IMR-90 (cell line): ENCODE measurements around the gene KCNQ1. TPM values are rescaled to one million over a fixed set of nuclear protein-coding genes. Genes with fewer than 3 reads are reported as not detected.

Experiments used
- ATAC-seq: fragments of 200-7000 bp; cut with Tn5 transposase; 2 replicates; pipeline ENCODE4 v1.9.1; 2020; ENCODE audit warnings: low read depth, mild to moderate bottlenecking, moderate library complexity
- BruUV-seq: library from RNA; stranded (reverse); fragments of 400-500 nt; replicated peaks from 2 replicates; lab custom pipeline; 2021; lab: Mats Ljungman, UMichigan
- CTCF ChIA-PET: fragments of 300-600 bp; formaldehyde crosslinking; extraction: SDS; loops from one replicate; lab custom pipeline; 2021; ENCODE audit warnings: antibody characterized with exemption; lab: Yijun Ruan, JAX
- POLR2A ChIA-PET: fragments of 300-600 bp; sonication (Branson Sonifier 250); formaldehyde crosslinking; loops from one replicate; lab custom pipeline; 2022; ENCODE audit warnings: antibody characterized with exemption; ENCODE audit not compliant: unreplicated experiment; lab: Charles Lee
- DNase-seq: peaks from one replicate; pipeline ENCODE4 v3.0.0; 2013
- H2AFZ ChIP-seq: replicated peaks from 2 replicates; pipeline ENCODE3; 2013; ENCODE audit warnings: low read length, mild to moderate bottlenecking; ENCODE audit not compliant: poor library complexity
- H2AK5ac ChIP-seq: 2 replicates; pipeline ENCODE4 v1.6.1; 2013; ENCODE audit warnings: low read depth, low read length, inconsistent platforms
- H2AK9ac ChIP-seq: replicated peaks from 2 replicates; pipeline ENCODE3; 2013; ENCODE audit warnings: mild to moderate bottlenecking, low read depth, low read length, moderate library complexity; ENCODE audit not compliant: poor library complexity
- H2BK120ac ChIP-seq: 2 replicates; pipeline ENCODE4 v1.6.1; 2013; ENCODE audit warnings: low read depth, low read length, inconsistent platforms
- H2BK15ac ChIP-seq: 3 replicates; pipeline ENCODE4 v1.6.1; 2013; ENCODE audit warnings: low read depth, low read length, inconsistent platforms
- H2BK20ac ChIP-seq: 2 replicates; pipeline ENCODE4 v1.6.1; 2013; ENCODE audit warnings: low read depth, mild to moderate bottlenecking, inconsistent platforms, low read length, moderate library complexity
- H2BK5ac ChIP-seq: 2 replicates; pipeline ENCODE4 v1.6.1; 2013; ENCODE audit warnings: mild to moderate bottlenecking, low read depth, low read length, inconsistent platforms; ENCODE audit not compliant: poor library complexity, severe bottlenecking
- H3K14ac ChIP-seq: replicated peaks from 2 replicates; pipeline ENCODE4 v1.6.1; 2013; ENCODE audit warnings: low read depth, low read length, inconsistent platforms
- H3K18ac ChIP-seq: 2 replicates; pipeline ENCODE4 v1.6.1; 2013; ENCODE audit warnings: low read depth, low read length, control low read depth
- H3K23ac ChIP-seq: 2 replicates; pipeline ENCODE4 v1.6.1; 2013; ENCODE audit warnings: low read depth, low read length, inconsistent platforms
- H3K27ac ChIP-seq: 2 replicates; pipeline ENCODE4 v1.5.1; 2013; ENCODE audit warnings: mild to moderate bottlenecking, control low read depth, low read length; ENCODE audit not compliant: insufficient read depth
- H3K27me3 ChIP-seq: 2 replicates; pipeline ENCODE4 v1.6.1; 2013; ENCODE audit warnings: low read length; ENCODE audit not compliant: control insufficient read depth, insufficient read depth
- H3K36me3 ChIP-seq: 2 replicates; pipeline ENCODE4 v1.6.1; 2013; ENCODE audit warnings: low read length, mixed read lengths; ENCODE audit not compliant: control insufficient read depth, insufficient read depth
- H3K4ac ChIP-seq: 2 replicates; pipeline ENCODE4 v1.6.1; 2013; ENCODE audit warnings: low read depth, low read length, inconsistent platforms
- H3K4me1 ChIP-seq: 2 replicates; pipeline ENCODE4 v1.6.1; 2013; ENCODE audit warnings: low read length, mixed read lengths; ENCODE audit not compliant: control insufficient read depth, insufficient read depth
- H3K4me2 ChIP-seq: 2 replicates; pipeline ENCODE4 v1.6.1; 2013; ENCODE audit warnings: low read depth, mild to moderate bottlenecking, control low read depth, low read length, moderate library complexity
- H3K4me3 ChIP-seq: 2 replicates; pipeline ENCODE4 v1.5.1; 2013; ENCODE audit warnings: low read depth, mild to moderate bottlenecking, control low read depth, low read length, moderate library complexity; ENCODE audit not compliant: insufficient read depth
- H3K56ac ChIP-seq: 2 replicates; pipeline ENCODE4 v1.6.1; 2013; ENCODE audit warnings: low read length, inconsistent platforms; ENCODE audit not compliant: insufficient read depth; ENCODE audit errors: extremely low read depth
- H3K79me1 ChIP-seq, 2 experiments: 2 replicates each; pipeline ENCODE4 v1.6.1; 2013; ENCODE audit warnings: low read length in 2 of 2, inconsistent platforms in 1 of 2, low read depth in 1 of 2
- H3K9ac ChIP-seq: 2 replicates; pipeline ENCODE4 v1.6.1; 2013; ENCODE audit warnings: low read depth, low read length, control low read depth
- H3K9me1 ChIP-seq: 2 replicates; pipeline ENCODE4 v1.6.1; 2013; ENCODE audit warnings: low read length, inconsistent platforms; ENCODE audit not compliant: insufficient read depth
- H3K9me3 ChIP-seq: 2 replicates; pipeline ENCODE4 v1.6.1; 2013; ENCODE audit warnings: low read length; ENCODE audit not compliant: control insufficient read depth, insufficient read depth
- H4K20me1 ChIP-seq: 2 replicates; pipeline ENCODE4 v1.6.1; 2013; ENCODE audit warnings: low read length, inconsistent platforms; ENCODE audit not compliant: insufficient read depth
- H4K5ac ChIP-seq: 2 replicates; pipeline ENCODE4 v1.6.1; 2013; ENCODE audit warnings: mild to moderate bottlenecking, low read depth, low read length, control low read depth
- H4K8ac ChIP-seq, 2 experiments: 2 replicates each; pipeline ENCODE4 v1.6.1; 2013; ENCODE audit warnings: low read depth in 2 of 2, low read length in 2 of 2, control low read depth in 1 of 2, inconsistent platforms in 1 of 2
- H4K91ac ChIP-seq: 2 replicates; pipeline ENCODE4 v1.6.1; 2013; ENCODE audit warnings: low read depth, low read length, inconsistent platforms; ENCODE audit not compliant: insufficient read depth
- BHLHE40 ChIP-seq: fragments of 150-350 bp; IDR thresholded peaks from 2 replicates; pipeline ENCODE4 v1.6.1; 2016; ENCODE audit warnings: mild to moderate bottlenecking, low read depth, low read length
- CEBPB ChIP-seq: IDR thresholded peaks from 2 replicates; pipeline ENCODE4 v1.6.1; 2012; ENCODE audit warnings: low read depth, low read length, improper control_type of control experiment
- CHD1 ChIP-seq: IDR thresholded peaks from 2 replicates; pipeline ENCODE4 v1.6.1; 2012; ENCODE audit warnings: low read depth, low read length, improper control_type of control experiment
- CTCF ChIP-seq: conservative IDR thresholded peaks from 2 replicates; pipeline ENCODE4 v1.5.1; 2012; ENCODE audit warnings: mild to moderate bottlenecking, low read depth, low read length, improper control_type of control experiment
- ELK1 ChIP-seq: fragments of 150-350 bp; IDR thresholded peaks from 2 replicates; pipeline ENCODE4 v1.6.1; 2016; ENCODE audit warnings: low read depth, mild to moderate bottlenecking, low read length, moderate library complexity, borderline replicate concordance
- FOS ChIP-seq: fragments of 150-350 bp; IDR thresholded peaks from 2 replicates; pipeline ENCODE4 v1.6.1; 2016; ENCODE audit warnings: low read depth, low read length
- MAFK ChIP-seq: IDR thresholded peaks from 2 replicates; pipeline ENCODE4 v1.6.1; 2012; ENCODE audit warnings: low read depth, low read length, improper control_type of control experiment
- MAZ ChIP-seq: IDR thresholded peaks from 2 replicates; pipeline ENCODE4 v1.6.1; 2012; ENCODE audit warnings: low read depth, mild to moderate bottlenecking, low read length, improper control_type of control experiment, moderate library complexity, borderline replicate concordance
- MXI1 ChIP-seq: IDR thresholded peaks from 2 replicates; pipeline ENCODE4 v1.6.1; 2012; ENCODE audit warnings: low read depth, mild to moderate bottlenecking, low read length, moderate library complexity, borderline replicate concordance
- NFE2L2 ChIP-seq: fragments of 150-350 bp; IDR thresholded peaks from 2 replicates; pipeline ENCODE4 v1.6.1; 2016; ENCODE audit warnings: low read depth, mild to moderate bottlenecking, low read length
- POLR2A ChIP-seq: IDR thresholded peaks from 2 replicates; pipeline ENCODE4 v1.6.1; 2012; ENCODE audit warnings: mild to moderate bottlenecking, low read depth, low read length
- RAD21 ChIP-seq: IDR thresholded peaks from 2 replicates; pipeline ENCODE4 v1.6.1; 2012; ENCODE audit warnings: low read length, improper control_type of control experiment
- RCOR1 ChIP-seq: IDR thresholded peaks from 2 replicates; pipeline ENCODE4 v1.6.1; 2012; ENCODE audit warnings: mild to moderate bottlenecking, low read length, improper control_type of control experiment; ENCODE audit not compliant: insufficient replicate concordance
- RFX5 ChIP-seq: IDR thresholded peaks from 2 replicates; pipeline ENCODE4 v1.8.0; 2012; ENCODE audit warnings: low read depth, mild to moderate bottlenecking, low read length, moderate library complexity
- SMC3 ChIP-seq: fragments of 150-350 bp; IDR thresholded peaks from 2 replicates; pipeline ENCODE4 v1.6.1; 2016; ENCODE audit warnings: low read depth, mild to moderate bottlenecking, antibody characterized with exemption, low read length, moderate library complexity
- USF2 ChIP-seq: fragments of 150-350 bp; IDR thresholded peaks from 2 replicates; pipeline ENCODE4 v1.6.1; 2017; ENCODE audit warnings: mild to moderate bottlenecking, antibody characterized with exemption, low read length, low read depth
- WGBS, 2 experiments: methylation state at CpG; one replicate each; pipeline versions ENCODE4 v1.1.5 to v1.1.7; 2013; ENCODE audit warnings: missing lambda C conversion rate in 2 of 2; ENCODE audit not compliant: insufficient read length in 1 of 2; ENCODE audit errors: extremely low coverage in 2 of 2; 5-methylcytosine and 5-hydroxymethylcytosine counted together
- dilution Hi-C: fragments of 300-500 bp; cut with HindIII; formaldehyde crosslinking; loops from one replicate; pipeline ENCODE4 v1.14.3; 2018; ENCODE audit warnings: low sequenced_read_pairs; ENCODE audit not compliant: unreplicated experiment
- in situ Hi-C: fragments of 300-500 bp; cut with MboI; formaldehyde crosslinking; loops from 3 replicates; pipeline ENCODE4 v1.14.3; 2019; ENCODE audit warnings: low sequenced_read_pairs, inconsistent platforms, mixed read lengths
- intact Hi-C: fragments of 100-400 bp; cut with micrococcal nuclease; formaldehyde crosslinking; loops from 2 replicates; pipeline ENCODE4 v1.10.0; 2022
- polyA plus RNA-seq, 3 experiments: library from polyadenylated mRNA; depleted of rRNA; stranded (reverse); fragments of >200 nt; gene quantifications; 2 replicates each; pipeline ENCODE4 v1.2.3, GENCODE V29; 2012; ENCODE audit warnings: low replicate concordance in 1 of 3
- total RNA-seq: library from RNA; depleted of rRNA; stranded (reverse); fragments of >200 nt; gene quantifications from 2 replicates; pipeline ENCODE4 v1.2.3, GENCODE V29; 2012

KCNQ1 gene
- total and polyA plus RNA-seq, 2 of the 4 experiments (the other 2 are of a cell fraction): 0.07 TPM; not detected in 1

GRCh38 chr11:2571598-2572281, 126.9 kb downstream of the KCNQ1 start:
- dilution Hi-C loops: no loop called here
- Histone ChIP-seq H3K4ac (no peak overlapping the region), H2BK20ac (no peak overlapping the region), H4K5ac (no peak overlapping the region), H2AK9ac (no peak overlapping the region), H3K9me3 (no peaks in the 10 kb centered on the region; the same call in 1 of the 2 replicates), H3K18ac (no peak overlapping the region), H2BK120ac (no peak overlapping the region), H2BK15ac (no peak overlapping the region), H3K4me2 (no peak overlapping the region), H3K36me3 (no peaks in the 10 kb centered on the region), H3K27me3 (peaks cover 7% of the 10 kb centered on the region; the same call in 1 of the 2 replicates), H3K4me1 (no peaks in the 10 kb centered on the region), H4K8ac (no peak overlapping the region), H3K23ac (no peak overlapping the region), H3K79me1 (no peaks in the 10 kb centered on the region), H4K20me1 (no peaks in the 10 kb centered on the region), H3K27ac (no peak overlapping the region), H2AK5ac (no peak overlapping the region), H3K4me3 (no peak overlapping the region), H3K14ac (no peak overlapping the region), H4K91ac (no peak overlapping the region), H2AFZ (no peak overlapping the region), H3K9me1 (no peaks in the 10 kb centered on the region), H3K9ac (no peak overlapping the region), H2BK5ac (no peak overlapping the region), H3K56ac (no peak overlapping the region)
- ATAC-seq (no peak), DNase-seq (no peak)
- in situ Hi-C loops: no loop called here
- BruUV-seq: no TSS peak
- TF ChIP-seq ELK1 (no peak), RFX5 (no peak), MAFK (no peak), RCOR1 (no peak), CEBPB (no peak), MXI1 (no peak), MAZ (no peak), NFE2L2 (no peak), FOS (no peak), SMC3 (no peak), CTCF (no peak), POLR2A (no peak), USF2 (no peak), RAD21 (no peak), CHD1 (no peak), BHLHE40 (no peak)
- 81% methylated on average over 9 of the region's 23 CpGs; no CpG with 5 or more reads in 1 of the 2 experiments for WGBS, 2 experiments
- intact Hi-C loops: no loop called here
- ChIA-PET CTCF (no interaction called here), POLR2A (no interaction called here)
